ENCODE measurements around the gene CAPG.

CAPG gene

GRCh38 chr2:85354286-85355072 lies 55.7 kb downstream of the CAPG start, which contains the start of the genes ELMOD3 and RETSAT:
Gene ELMOD3, plus strand, starts transcription at chr2:85354769. Its CDS starts 2,430 bp downstream, at chr2:85357199.
Gene RETSAT, minus strand, starts transcription at chr2:85354528. Its CDS starts 21 bp downstream, at chr2:85354507.
- peak; percentile 99 for DNase-seq

- DNase-seq, result no peak
Observed at GRCh38 chr2:85353876-85354285, 56.3 kb downstream of the CAPG start.

- DNase-seq, result no peak
Observed at GRCh38 chr2:85347599-85347998, 62.6 kb downstream of the CAPG start.

All from inflammatory macrophage treated with lipopolysaccharide for 4 hours (primary cell).